Measurements from ENCODE around the gene AMPD3. TPM values are rescaled to one million over a fixed set of nuclear protein-coding genes. Genes with fewer than 3 reads are reported as not detected.

Gene AMPD3
- total and polyA plus RNA-seq, 2 of the 13 experiments (the other 11 are each of a cell fraction or from before 2014, with no cell fraction given), result 0.33 to 2.3 TPM

DNA sequence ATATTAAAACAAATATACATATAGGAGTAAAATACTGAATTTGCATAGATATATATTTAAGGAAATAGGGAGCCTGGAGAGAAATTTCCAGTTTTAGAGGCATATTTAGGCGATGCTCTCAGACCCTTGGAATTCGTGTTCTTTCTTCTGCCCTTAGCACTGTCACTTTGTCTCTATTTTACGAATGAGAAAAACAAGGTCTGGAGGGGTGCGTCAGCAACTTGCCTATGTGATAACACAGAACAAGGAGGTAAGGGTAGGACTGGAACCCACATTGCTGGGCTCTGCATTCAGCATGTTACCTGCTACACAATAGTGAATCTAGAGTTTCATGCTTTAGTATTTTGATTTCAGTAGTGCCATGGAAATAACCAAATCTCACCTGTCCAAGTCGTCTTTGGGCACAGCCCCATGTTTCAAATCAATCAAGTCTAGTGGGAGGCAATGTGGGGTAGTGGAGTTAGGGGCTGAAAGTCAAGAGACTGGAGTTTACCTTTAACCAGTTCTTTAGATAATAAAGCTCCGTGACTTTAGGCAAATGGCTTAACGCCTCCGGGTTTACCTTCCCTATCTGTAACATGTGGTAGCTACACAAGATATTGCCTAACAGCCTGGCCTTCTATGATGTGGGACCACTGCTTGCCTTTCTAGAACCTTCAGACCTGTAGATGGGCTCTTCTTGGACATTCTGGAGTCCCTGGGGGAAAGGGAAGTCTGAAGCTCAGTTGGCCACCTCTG, 44.8 kb upstream of the AMPD3 start (continued):
- TF ChIP-seq, protein P1, sequence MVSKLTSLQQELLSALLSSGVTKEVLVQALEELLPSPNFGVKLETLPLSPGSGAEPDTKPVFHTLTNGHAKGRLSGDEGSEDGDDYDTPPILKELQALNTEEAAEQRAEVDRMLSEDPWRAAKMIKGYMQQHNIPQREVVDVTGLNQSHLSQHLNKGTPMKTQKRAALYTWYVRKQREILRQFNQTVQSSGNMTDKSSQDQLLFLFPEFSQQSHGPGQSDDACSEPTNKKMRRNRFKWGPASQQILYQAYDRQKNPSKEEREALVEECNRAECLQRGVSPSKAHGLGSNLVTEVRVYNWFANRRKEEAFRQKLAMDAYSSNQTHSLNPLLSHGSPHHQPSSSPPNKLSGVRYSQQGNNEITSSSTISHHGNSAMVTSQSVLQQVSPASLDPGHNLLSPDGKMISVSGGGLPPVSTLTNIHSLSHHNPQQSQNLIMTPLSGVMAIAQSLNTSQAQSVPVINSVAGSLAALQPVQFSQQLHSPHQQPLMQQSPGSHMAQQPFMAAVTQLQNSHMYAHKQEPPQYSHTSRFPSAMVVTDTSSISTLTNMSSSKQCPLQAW (CRISPR knock-in tag; IDR thresholded peaks at IDR 0.05), result no peak
- no peak for TF ChIP-seq SETDB1 (CRISPR knock-in tag; IDR thresholded peaks at IDR 0.05; ENCODE audit: borderline replicate concordance)
- TF ChIP-seq FLYWCH1 (CRISPR knock-in tag; IDR thresholded peaks at IDR 0.05), result no peak
- TF ChIP-seq, protein P2, sequence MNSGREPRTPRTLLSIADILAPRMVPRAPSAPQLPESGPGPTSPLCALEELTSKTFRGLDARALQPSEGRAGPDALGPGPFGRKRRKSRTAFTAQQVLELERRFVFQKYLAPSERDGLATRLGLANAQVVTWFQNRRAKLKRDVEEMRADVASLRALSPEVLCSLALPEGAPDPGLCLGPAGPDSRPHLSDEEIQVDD (CRISPR knock-in tag; IDR thresholded peaks at IDR 0.05; ENCODE audit: borderline replicate concordance), result no peak
- TF ChIP-seq, protein P3, sequence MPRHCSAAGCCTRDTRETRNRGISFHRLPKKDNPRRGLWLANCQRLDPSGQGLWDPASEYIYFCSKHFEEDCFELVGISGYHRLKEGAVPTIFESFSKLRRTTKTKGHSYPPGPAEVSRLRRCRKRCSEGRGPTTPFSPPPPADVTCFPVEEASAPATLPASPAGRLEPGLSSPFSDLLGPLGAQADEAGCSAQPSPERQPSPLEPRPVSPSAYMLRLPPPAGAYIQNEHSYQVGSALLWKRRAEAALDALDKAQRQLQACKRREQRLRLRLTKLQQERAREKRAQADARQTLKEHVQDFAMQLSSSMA (CRISPR knock-in tag; IDR thresholded peaks at IDR 0.05), result no peak
- TF ChIP-seq, protein P4, sequence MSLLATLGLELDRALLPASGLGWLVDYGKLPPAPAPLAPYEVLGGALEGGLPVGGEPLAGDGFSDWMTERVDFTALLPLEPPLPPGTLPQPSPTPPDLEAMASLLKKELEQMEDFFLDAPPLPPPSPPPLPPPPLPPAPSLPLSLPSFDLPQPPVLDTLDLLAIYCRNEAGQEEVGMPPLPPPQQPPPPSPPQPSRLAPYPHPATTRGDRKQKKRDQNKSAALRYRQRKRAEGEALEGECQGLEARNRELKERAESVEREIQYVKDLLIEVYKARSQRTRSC (CRISPR knock-in tag; IDR thresholded peaks at IDR 0.05; ENCODE audit: low read depth), result no peak
- TF ChIP-seq ZNF839 (CRISPR knock-in tag; IDR thresholded peaks at IDR 0.05; ENCODE audit: borderline replicate concordance), result no peak
- TF ChIP-seq TOPORS (CRISPR knock-in tag; IDR thresholded peaks at IDR 0.05), result no peak
- TF ChIP-seq ZNF143 (CRISPR knock-in tag; IDR thresholded peaks at IDR 0.05), result no peak
- no peak for TF ChIP-seq ZFP82 (CRISPR knock-in tag; IDR thresholded peaks at IDR 0.05; ENCODE audit: borderline replicate concordance)
- no peak for TF ChIP-seq JUN (CRISPR knock-in tag; IDR thresholded peaks at IDR 0.05)
- TF ChIP-seq ZNF33B (CRISPR knock-in tag; IDR thresholded peaks at IDR 0.05), result no peak

All from HepG2 (cell line).